B cell (primary cell): ENCODE data around the gene DNTT. TPM values are rescaled to one million over a fixed set of nuclear protein-coding genes. Genes with fewer than 3 reads are reported as not detected.

Source experiments
- ATAC-seq: fragments of 200-7000 bp; cut with Tn5 transposase; one replicate; pipeline ENCODE4 v1.10.0; 2021; ENCODE audit warnings: low read depth, mild to moderate bottlenecking, moderate number of reproducible peaks, moderate library complexity
- CTCF ChIA-PET: fragments of 350-600 bp; sonication (Branson Sonifier 250); formaldehyde crosslinking; loops from one replicate; lab custom pipeline; 2021; ENCODE audit warnings: antibody characterized with exemption, inconsistent platforms; lab: Charles Lee
- POLR2A ChIA-PET: fragments of 350-600 bp; sonication (Branson Sonifier 250); formaldehyde crosslinking; loops from one replicate; lab custom pipeline; 2021; ENCODE audit warnings: antibody characterized with exemption; lab: Charles Lee
- DNase-seq: peaks from one replicate; pipeline ENCODE4 v3.0.0; 2013
- H2AFZ ChIP-seq: 2 replicates; pipeline ENCODE4 v1.6.1; 2012; ENCODE audit warnings: mild to moderate bottlenecking, low read depth, low read length; ENCODE audit not compliant: insufficient read depth, poor library complexity, severe bottlenecking
- H3K27ac ChIP-seq, 2 donors: 1 replicate in 1 of 2; 2 replicates in 1 of 2; pipeline ENCODE4 v1.5.1; 2012 to 2013; ENCODE audit warnings: low read length in 2 of 2, mild to moderate bottlenecking in 2 of 2, moderate library complexity in 1 of 2
- H3K27me3 ChIP-seq, 4 experiments: fragments of 200-600 bp in 1 of 4; sonication (generic) in 1 of 4; replicated peaks in 1 of 4; 1 replicate in 2 of 4; 2 replicates in 2 of 4; pipeline versions ENCODE4 v1.6.1 to v1.7.0; 2013 to 2016; ENCODE audit warnings: low read length in 3 of 4, mild to moderate bottlenecking in 2 of 4, mixed read lengths in 1 of 4, moderate library complexity in 1 of 4; ENCODE audit not compliant: insufficient read depth in 4 of 4, control insufficient read depth in 3 of 4; ENCODE audit errors: control extremely low read depth in 1 of 4
- H3K36me3 ChIP-seq, 2 experiments: replicated peaks in 1 of 2; 1 replicate in 1 of 2; 2 replicates in 1 of 2; pipeline versions ENCODE4 v1.6.1 to v1.7.1; 2013; ENCODE audit warnings: low read length in 1 of 2; ENCODE audit not compliant: insufficient read depth in 2 of 2, control insufficient read depth in 1 of 2; ENCODE audit errors: control extremely low read depth in 1 of 2, extremely low read depth in 1 of 2
- H3K4me1 ChIP-seq, 2 donors: fragments of 200-600 bp in 1 of 2; sonication (generic) in 1 of 2; 1 replicate in 1 of 2; 2 replicates in 1 of 2; pipeline versions ENCODE4 v1.5.1 to v1.6.1; 2013 to 2017; ENCODE audit warnings: low read length in 2 of 2; ENCODE audit not compliant: control insufficient read depth in 2 of 2, insufficient read depth in 2 of 2
- H3K4me2 ChIP-seq: replicated peaks from 2 replicates; pipeline ENCODE3; 2012; ENCODE audit warnings: mild to moderate bottlenecking, low read depth, low read length; ENCODE audit not compliant: poor library complexity, severe bottlenecking
- H3K4me3 ChIP-seq, 5 experiments: fragments of 200-600 bp in 1 of 5; sonication (generic) in 1 of 5; 1 replicate in 3 of 5; 2 replicates in 2 of 5; pipeline versions ENCODE4 v1.5.1 to v1.7.0; 2011 to 2016; ENCODE audit warnings: low read length in 4 of 5, mild to moderate bottlenecking in 4 of 5, low read depth in 2 of 5, control low read depth in 1 of 5, moderate library complexity in 1 of 5; ENCODE audit not compliant: insufficient read depth in 1 of 5; ENCODE audit errors: control extremely low read depth in 1 of 5, extremely low read depth in 1 of 5
- H3K79me2 ChIP-seq: fragments of 200-600 bp; sonication (generic); one replicate; pipeline ENCODE4 v1.6.0; 2016; ENCODE audit warnings: low read length; ENCODE audit not compliant: control insufficient read depth, insufficient read depth
- H3K9ac ChIP-seq: fragments of 200-600 bp; sonication (generic); 2 replicates; pipeline ENCODE4 v1.6.1; 2017; ENCODE audit warnings: mild to moderate bottlenecking, low read length, moderate library complexity
- H3K9me3 ChIP-seq, 3 donors: one replicate each; pipeline versions ENCODE4 v1.6.1 to v1.7.1; 2013; ENCODE audit warnings: low read length in 2 of 3; ENCODE audit not compliant: control insufficient read depth in 2 of 3, insufficient read depth in 1 of 3; ENCODE audit errors: control extremely low read depth in 1 of 3
- H4K20me1 ChIP-seq: 2 replicates; pipeline ENCODE4 v1.6.0; 2012; ENCODE audit warnings: mild to moderate bottlenecking, low read length; ENCODE audit not compliant: insufficient read depth, control insufficient read depth, poor library complexity, severe bottlenecking
- H3K27ac Mint-ChIP-seq: one replicate; pipeline ENCODE4 v1.8.0; 2021; ENCODE audit warnings: mixed read lengths
- H3K27me3 Mint-ChIP-seq: one replicate; pipeline ENCODE4 v1.8.0; 2021; ENCODE audit warnings: mixed read lengths
- H3K4me1 Mint-ChIP-seq: one replicate; pipeline ENCODE4 v1.8.0; 2021; ENCODE audit warnings: mixed read lengths
- H3K4me3 Mint-ChIP-seq: one replicate; pipeline ENCODE4 v1.8.0; 2021; ENCODE audit warnings: mixed read lengths
- H3K9me3 Mint-ChIP-seq: one replicate; pipeline ENCODE4 v1.8.0; 2022; ENCODE audit warnings: mixed read lengths; ENCODE audit not compliant: insufficient read depth
- CTCF ChIP-seq: fragments of 200-600 bp; IDR thresholded peaks from one replicate; pipeline ENCODE4 v1.8.0; 2022; ENCODE audit warnings: antibody characterized with exemption, mild to moderate bottlenecking
- EZH2 ChIP-seq: IDR thresholded peaks from 2 replicates; pipeline ENCODE4 v1.6.1; 2012; ENCODE audit warnings: borderline replicate concordance, low read depth, mild to moderate bottlenecking, moderate library complexity, low read length; ENCODE audit not compliant: insufficient read depth, poor library complexity, severe bottlenecking
- WGBS: methylation state at CpG from one replicate; pipeline ENCODE4 v1.1.5; 2013; ENCODE audit warnings: missing lambda C conversion rate; ENCODE audit not compliant: insufficient coverage; 5-methylcytosine and 5-hydroxymethylcytosine counted together
- intact Hi-C: fragments of 100-400 bp; cut with micrococcal nuclease; formaldehyde crosslinking; loops from one replicate; pipeline ENCODE4 v1.10.0; 2022
- polyA plus RNA-seq: library from polyadenylated mRNA; depleted of rRNA; stranded (reverse); fragments of >200 nt; gene quantifications from 2 replicates; pipeline ENCODE4 v1.2.3, GENCODE V29; 2012
- total RNA-seq, 2 donors: library from RNA; stranded (reverse); fragments of 120-200 nt in 1 of 2; gene quantifications; 1 replicate in 1 of 2; 2 replicates in 1 of 2; pipeline versions ENCODE4 v1.2.3 to v1.2.4, GENCODE V29; 2013 to 2022

The DNTT gene
- total and polyA plus RNA-seq, 2 donors (not counting 1 experiment from before 2014, with no cell fraction given) = not detected

GRCh38 chr10:96380821-96381220, 76.6 kb downstream of the DNTT start:
- POLR2A ChIA-PET = no interaction called here
- no peaks in the 10 kb centered on the region for H3K79me2 ChIP-seq
- H3K4me1 ChIP-seq = no peaks in the 10 kb centered on the region
- no peaks in the 10 kb centered on the region for H3K9me3 ChIP-seq
- H3K36me3 ChIP-seq = no peaks in the 10 kb centered on the region
- Mint-ChIP-seq H3K27me3 (peaks cover 25% of the 10 kb centered on the region), H3K4me1 (no peaks in the 10 kb centered on the region), H3K9me3 (no peaks in the 10 kb centered on the region), H3K4me3 (no peak overlapping the region), H3K27ac (no peak overlapping the region)
- H3K4me3 ChIP-seq = no peak overlapping the region
- no peak overlapping the region for H3K27ac ChIP-seq
- no peak overlapping the region for H3K9ac ChIP-seq
- TF ChIP-seq EZH2 = no peak
- H3K4me2 ChIP-seq = no peak overlapping the region
- no peaks in the 10 kb centered on the region for H4K20me1 ChIP-seq
- ATAC-seq (no peak), DNase-seq (no peak)
- CTCF ChIA-PET = interaction anchor here (0.7 to 2.7 kb wide), 3 partner anchors 10 to 41 kb away, joined by 3 to 13 read pairs (median 6); no protein-coding TSS in a partner anchor
- 99% methylated on average over 7 of the region's 7 CpGs for WGBS
- intact Hi-C loops = no loop called here
- H3K27me3 ChIP-seq = no peaks in the 10 kb centered on the region
- H2AFZ ChIP-seq = no peak overlapping the region

GRCh38 chr10:96384506-96384905, 80.3 kb downstream of the DNTT start:
- no peak overlapping the region for H3K4me3 Mint-ChIP-seq
- ChIA-PET CTCF (interaction anchor here (1.2 to 3.2 kb wide), 2 partner anchors 13 to 18 kb away, joined by 3 to 17 read pairs; no protein-coding TSS in a partner anchor), POLR2A (no interaction called here)
- no peak for TF ChIP-seq CTCF
- no peak for TF ChIP-seq EZH2
- Histone ChIP-seq H3K79me2 (no peaks in the 10 kb centered on the region), H3K4me3 (no peak overlapping the region), H3K4me1 (no peaks in the 10 kb centered on the region), H3K27me3 (no peaks in the 10 kb centered on the region), H3K9ac (no peak overlapping the region), H2AFZ (no peak overlapping the region), H4K20me1 (no peaks in the 10 kb centered on the region), H3K4me2 (no peak overlapping the region), H3K27ac (no peak overlapping the region), H3K36me3 (no peaks in the 10 kb centered on the region), H3K9me3 (no peaks in the 10 kb centered on the region)
- DNase-seq = no peak
- no peaks in the 10 kb centered on the region for H3K9me3 Mint-ChIP-seq
- intact Hi-C loops = no loop called here
- peaks cover 44% of the 10 kb centered on the region for H3K27me3 Mint-ChIP-seq
- 81% methylated on average over 25 of the region's 25 CpGs for WGBS
- H3K27ac Mint-ChIP-seq = no peak overlapping the region
- H3K4me1 Mint-ChIP-seq = no peaks in the 10 kb centered on the region
- no peak for ATAC-seq
